NT2/D1 (cell line): ENCODE data around the gene HBG1.

Source experiments
- DNase-seq: peaks from one replicate; pipeline ENCODE4 v3.0.0-alpha.2; 2011; ENCODE audit warnings: low read depth, low spot score
- H3K27me3 ChIP-seq: 2 replicates; pipeline ENCODE4 v1.6.0; 2011; ENCODE audit warnings: mild to moderate bottlenecking; ENCODE audit not compliant: insufficient read length, insufficient read depth
- H3K36me3 ChIP-seq: 2 replicates; pipeline ENCODE4 v1.6.1; 2011; ENCODE audit warnings: mild to moderate bottlenecking, low read length, mixed read lengths; ENCODE audit not compliant: insufficient read depth, insufficient read length
- H3K4me1 ChIP-seq: 2 replicates; pipeline ENCODE4 v1.5.1; 2011; ENCODE audit not compliant: insufficient read depth, insufficient read length
- H3K4me3 ChIP-seq: 2 replicates; pipeline ENCODE4 v1.5.1; 2011; ENCODE audit warnings: low read depth; ENCODE audit not compliant: insufficient read length
- H3K9ac ChIP-seq: 2 replicates; pipeline ENCODE4 v1.6.0; 2011; ENCODE audit warnings: low read depth; ENCODE audit not compliant: insufficient read length
- H3K9me3 ChIP-seq: 2 replicates; pipeline ENCODE4 v1.5.1; 2011; ENCODE audit warnings: mild to moderate bottlenecking, low read length; ENCODE audit not compliant: insufficient read depth
- SUZ12 ChIP-seq: IDR thresholded peaks from 2 replicates; pipeline ENCODE4 v1.6.1; 2011; ENCODE audit not compliant: insufficient read length, insufficient read depth; ENCODE audit errors: extremely low read depth
- YY1 ChIP-seq: IDR thresholded peaks from 2 replicates; pipeline ENCODE4 v1.6.1; 2011; ENCODE audit not compliant: insufficient read length, insufficient read depth
- ZNF274 ChIP-seq: IDR thresholded peaks from 2 replicates; pipeline ENCODE4 v1.6.1; 2011; ENCODE audit warnings: mild to moderate bottlenecking, low read depth, low read length

Gene HBG1

GRCh38 chr11:5283882-5284281 lies 34.2 kb upstream of the HBG1 start:
- Histone ChIP-seq H3K27me3 (no peaks in the 10 kb centered on the region), H3K9ac (no peak overlapping the region), H3K36me3 (no peaks in the 10 kb centered on the region), H3K4me3 (no peak overlapping the region), H3K9me3 (no peaks in the 10 kb centered on the region), H3K4me1 (peaks cover 4% of the 10 kb centered on the region)
- no peak for DNase-seq
- TF ChIP-seq SUZ12 (no peak), ZNF274 (no peak), YY1 (no peak)

GRCh38 chr11:5283086-5283485 lies 33.4 kb upstream of the HBG1 start:
- Histone ChIP-seq H3K9me3 (no peaks in the 10 kb centered on the region; the same call in 1 of the 2 replicates), H3K4me1 (peaks cover 4% of the 10 kb centered on the region), H3K4me3 (no peak overlapping the region), H3K36me3 (no peaks in the 10 kb centered on the region), H3K27me3 (no peaks in the 10 kb centered on the region), H3K9ac (no peak overlapping the region)
- TF ChIP-seq YY1: no peak
- TF ChIP-seq ZNF274: no peak
- no peak for TF ChIP-seq SUZ12
- DNase-seq: no peak

- no peak for DNase-seq
- H3K4me1 ChIP-seq: peaks cover 4% of the 10 kb centered on the region
- no peaks in the 10 kb centered on the region for H3K36me3 ChIP-seq
- no peak for TF ChIP-seq SUZ12
- no peak for TF ChIP-seq ZNF274
- no peak for TF ChIP-seq YY1
- no peaks in the 10 kb centered on the region; the same call in 1 of the 2 replicates for H3K9me3 ChIP-seq
- no peak overlapping the region for H3K4me3 ChIP-seq
- H3K9ac ChIP-seq: no peak overlapping the region
- H3K27me3 ChIP-seq: no peaks in the 10 kb centered on the region
Observed at GRCh38 chr11:5282628-5283027, 33.0 kb upstream of the HBG1 start.

- Histone ChIP-seq H3K9ac (no peak overlapping the region), H3K4me3 (no peak overlapping the region), H3K4me1 (peaks cover 4% of the 10 kb centered on the region), H3K9me3 (no peaks in the 10 kb centered on the region; the same call in 1 of the 2 replicates), H3K27me3 (no peaks in the 10 kb centered on the region), H3K36me3 (no peaks in the 10 kb centered on the region)
- no peak for TF ChIP-seq ZNF274
- TF ChIP-seq SUZ12: no peak
- DNase-seq: no peak
Observed at GRCh38 chr11:5281596-5281995, 31.9 kb upstream of the HBG1 start.

- H3K36me3 ChIP-seq: no peaks in the 10 kb centered on the region
Observed at GRCh38 chr11:5280582-5281102, 31.0 kb upstream of the HBG1 start.

GRCh38 chr11:5279471-5280090 lies 29.9 kb upstream of the HBG1 start:
- no peaks in the 10 kb centered on the region for H3K27me3 ChIP-seq
- peaks cover 4% of the 10 kb centered on the region for H3K4me1 ChIP-seq
- H3K36me3 ChIP-seq: no peaks in the 10 kb centered on the region
- no peak overlapping the region for H3K9ac ChIP-seq
- H3K9me3 ChIP-seq: no peaks in the 10 kb centered on the region; the same call in 1 of the 2 replicates
- TF ChIP-seq SUZ12 (no peak), YY1 (no peak), ZNF274 (no peak)
- DNase-seq: no peak
- no peak overlapping the region for H3K4me3 ChIP-seq

More at GRCh38 chr11:5280582-5281102, 31.0 kb upstream of the HBG1 start:
- Histone ChIP-seq H3K9ac (no peak overlapping the region), H3K27me3 (no peaks in the 10 kb centered on the region), H3K4me3 (no peak overlapping the region), H3K9me3 (no peaks in the 10 kb centered on the region; the same call in 1 of the 2 replicates), H3K4me1 (peaks cover 4% of the 10 kb centered on the region)
- DNase-seq: peak; percentile 66
- no peak for TF ChIP-seq YY1

- Histone ChIP-seq H3K4me3 (no peak overlapping the region), H3K4me1 (peaks cover 4% of the 10 kb centered on the region), H3K9ac (no peak overlapping the region), H3K36me3 (no peaks in the 10 kb centered on the region), H3K9me3 (no peaks in the 10 kb centered on the region; the same call in 1 of the 2 replicates), H3K27me3 (no peaks in the 10 kb centered on the region)
- TF ChIP-seq YY1 (no peak), ZNF274 (no peak), SUZ12 (no peak)
- no peak for DNase-seq
Observed at GRCh38 chr11:5277807-5278382, 28.2 kb upstream of the HBG1 start.
